Mesenchymal stem cell (in vitro differentiated cells and primary cell): Measurements from ENCODE around the gene SGK1.

ENCODE experiments used
- DNase-seq: peaks from one replicate; pipeline ENCODE4 v3.0.0-alpha.2; 2013
- H2AFZ ChIP-seq: one replicate; pipeline ENCODE4 v1.6.1; 2013; ENCODE audit warnings: low read depth, mild to moderate bottlenecking, control low read depth, inconsistent platforms, low read length, moderate library complexity
- H2AK5ac ChIP-seq: 2 replicates; pipeline ENCODE4 v1.6.1; 2013; ENCODE audit warnings: low read length, moderate library complexity, mild to moderate bottlenecking, inconsistent platforms; ENCODE audit not compliant: severe bottlenecking
- H2BK120ac ChIP-seq: one replicate; pipeline ENCODE4 v1.6.1; 2013; ENCODE audit warnings: low read depth, mild to moderate bottlenecking, inconsistent platforms, low read length, moderate library complexity
- H2BK12ac ChIP-seq, 2 experiments: one replicate each; pipeline ENCODE4 v1.6.1; 2013; ENCODE audit warnings: inconsistent platforms in 2 of 2, low read length in 2 of 2, mild to moderate bottlenecking in 2 of 2, moderate library complexity in 2 of 2, control low read depth in 1 of 2
- H2BK15ac ChIP-seq: one replicate; pipeline ENCODE4 v1.6.1; 2013; ENCODE audit warnings: mild to moderate bottlenecking, low read depth, inconsistent platforms; ENCODE audit not compliant: poor library complexity, severe bottlenecking
- H2BK5ac ChIP-seq: 2 replicates; pipeline ENCODE4 v1.6.1; 2013; ENCODE audit warnings: low read depth, mild to moderate bottlenecking, low read length, control low read depth, inconsistent platforms; ENCODE audit not compliant: poor library complexity, severe bottlenecking
- H3K14ac ChIP-seq, 2 experiments: one replicate each; pipeline ENCODE4 v1.6.1; 2013; ENCODE audit warnings: inconsistent platforms in 2 of 2, low read length in 2 of 2, control low read depth in 1 of 2, mild to moderate bottlenecking in 1 of 2, moderate library complexity in 1 of 2
- H3K18ac ChIP-seq, 2 experiments: one replicate each; pipeline ENCODE4 v1.6.1; 2013; ENCODE audit warnings: inconsistent platforms in 2 of 2, low read length in 2 of 2, control low read depth in 1 of 2, low read depth in 1 of 2, mild to moderate bottlenecking in 1 of 2
- H3K23ac ChIP-seq, 2 experiments: one replicate each; pipeline ENCODE4 v1.6.1; 2013; ENCODE audit warnings: inconsistent platforms in 2 of 2, low read length in 2 of 2, mild to moderate bottlenecking in 2 of 2, moderate library complexity in 2 of 2, control low read depth in 1 of 2
- H3K27ac ChIP-seq: 2 replicates; pipeline ENCODE4 v1.5.1; 2013; ENCODE audit warnings: mild to moderate bottlenecking, moderate library complexity, low read length, control low read depth, inconsistent platforms; ENCODE audit not compliant: poor library complexity, severe bottlenecking
- H3K27me3 ChIP-seq, 2 experiments: 2 replicates each; pipeline versions ENCODE4 v1.6.1 to v1.7.0; 2013; ENCODE audit warnings: low read length in 2 of 2, mild to moderate bottlenecking in 2 of 2, moderate library complexity in 2 of 2, control low read depth in 1 of 2, inconsistent platforms in 1 of 2; ENCODE audit not compliant: control insufficient read depth in 1 of 2, insufficient read depth in 1 of 2
- H3K36me3 ChIP-seq, 2 experiments: 2 replicates each; pipeline versions ENCODE4 v1.6.1 to v1.7.0; 2013; ENCODE audit warnings: low read length in 2 of 2, control low read depth in 1 of 2, inconsistent platforms in 1 of 2, low read depth in 1 of 2, mild to moderate bottlenecking in 1 of 2; ENCODE audit not compliant: insufficient read depth in 2 of 2, control insufficient read depth in 1 of 2
- H3K4ac ChIP-seq, 2 experiments: one replicate each; pipeline ENCODE4 v1.6.1; 2013; ENCODE audit warnings: inconsistent platforms in 2 of 2, low read length in 2 of 2, mild to moderate bottlenecking in 2 of 2, moderate library complexity in 2 of 2, control low read depth in 1 of 2, low read depth in 1 of 2
- H3K4me1 ChIP-seq: 2 replicates; pipeline ENCODE4 v1.6.1; 2013; ENCODE audit warnings: low read depth, low read length, control low read depth; ENCODE audit not compliant: control insufficient read depth, insufficient read depth
- H3K4me2 ChIP-seq: 2 replicates; pipeline ENCODE4 v1.6.1; 2013; ENCODE audit warnings: low read length, mild to moderate bottlenecking, inconsistent platforms; ENCODE audit not compliant: poor library complexity, severe bottlenecking
- H3K4me3 ChIP-seq, 2 experiments: 2 replicates each; pipeline versions ENCODE4 v1.5.1 to v1.7.0; 2013; ENCODE audit warnings: low read length in 2 of 2, mild to moderate bottlenecking in 2 of 2, control low read depth in 1 of 2, low read depth in 1 of 2; ENCODE audit not compliant: insufficient read depth in 1 of 2
- H3K79me1 ChIP-seq: replicated peaks from 2 replicates; pipeline ENCODE4 v1.6.1; 2013; ENCODE audit warnings: mild to moderate bottlenecking, control low read depth, low read length, inconsistent platforms; ENCODE audit not compliant: poor library complexity, severe bottlenecking
- H3K9ac ChIP-seq: 2 replicates; pipeline ENCODE4 v1.7.0; 2013; ENCODE audit warnings: mild to moderate bottlenecking, low read length, moderate library complexity
- H3K9me3 ChIP-seq: 2 replicates; pipeline ENCODE4 v1.7.0; 2013; ENCODE audit warnings: mild to moderate bottlenecking, low read length; ENCODE audit not compliant: control insufficient read depth
- H4K8ac ChIP-seq: one replicate; pipeline ENCODE4 v1.6.1; 2013; ENCODE audit warnings: inconsistent platforms, mild to moderate bottlenecking, low read length, moderate library complexity
- H4K91ac ChIP-seq: one replicate; pipeline ENCODE4 v1.6.1; 2013; ENCODE audit warnings: mild to moderate bottlenecking, low read length, inconsistent platforms
- WGBS: methylation state at CpG from one replicate; pipeline ENCODE4 v1.1.7; 2013; ENCODE audit warnings: mixed read lengths; 5-methylcytosine and 5-hydroxymethylcytosine counted together

The SGK1 gene

DNA sequence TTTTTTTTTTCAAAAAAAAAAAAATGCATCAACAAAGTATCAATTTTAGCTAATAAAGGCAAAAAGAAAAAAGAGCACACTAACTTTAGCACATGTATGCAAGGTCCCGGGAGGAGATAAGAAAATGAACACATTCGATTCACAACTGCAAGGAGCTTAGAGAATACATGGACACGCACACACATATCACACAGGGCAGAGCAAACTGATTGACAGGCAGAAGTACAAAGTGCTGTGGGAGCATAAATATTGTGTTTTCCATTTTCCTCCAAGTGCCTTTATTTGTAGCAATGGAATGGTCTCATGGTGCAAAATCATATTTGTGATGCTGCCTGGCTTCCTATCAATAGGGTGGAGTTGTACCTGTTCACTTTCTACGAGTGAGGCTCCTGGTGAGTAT lies 63.8 kb downstream of the SGK1 start:
- Histone ChIP-seq H3K4ac (no peak overlapping the region), H3K27ac (no peak overlapping the region), H3K23ac (no peak overlapping the region), H4K91ac (no peak overlapping the region), H2BK120ac (no peak overlapping the region), H2BK15ac (no peak overlapping the region), H3K14ac (no peak overlapping the region), H2AK5ac (no peak overlapping the region), H3K4me3 (no peak overlapping the region), H2BK12ac (no peak overlapping the region), H2BK5ac (no peak overlapping the region), H3K4me2 (no peak overlapping the region), H4K8ac (no peak overlapping the region), H3K9me3 (no peaks in the 10 kb centered on the region), H2AFZ (no peak overlapping the region), H3K36me3 (no peaks in the 10 kb centered on the region), H3K79me1 (no peaks in the 10 kb centered on the region), H3K27me3 (no peaks in the 10 kb centered on the region), H3K18ac (no peak overlapping the region), H3K9ac (peak overlapping the region; percentile 2), H3K4me1 (peaks cover 6% of the 10 kb centered on the region)
- 95% methylated on average over 4 of the region's 4 CpGs for WGBS
- DNase-seq: no peak

DNA sequence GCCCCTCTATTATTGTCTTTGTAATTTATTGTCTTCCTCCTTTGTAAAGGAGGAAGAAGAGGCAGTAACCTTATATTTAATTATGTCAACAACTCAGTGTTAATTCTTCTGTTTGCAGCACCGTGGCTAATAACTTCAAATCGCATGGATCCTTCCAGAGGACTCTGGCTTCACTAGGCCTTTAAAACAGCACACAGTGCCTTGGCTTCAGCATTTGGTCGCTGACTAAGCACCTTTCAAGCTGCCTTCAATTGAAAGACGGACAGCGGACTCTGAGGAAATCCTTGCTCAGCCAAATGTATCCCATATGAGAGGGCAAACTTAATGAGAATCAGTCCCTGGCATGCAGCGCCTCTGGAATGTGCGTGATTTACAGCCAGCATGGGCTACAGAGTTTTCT lies 64.2 kb downstream of the SGK1 start:
- Histone ChIP-seq H2BK120ac (no peak overlapping the region), H2BK15ac (no peak overlapping the region), H3K4me2 (no peak overlapping the region), H3K9me3 (no peaks in the 10 kb centered on the region), H3K4me1 (peaks cover 6% of the 10 kb centered on the region), H2AFZ (no peak overlapping the region), H3K4me3 (no peak overlapping the region), H3K79me1 (no peaks in the 10 kb centered on the region), H3K23ac (no peak overlapping the region), H3K14ac (no peak overlapping the region), H3K36me3 (no peaks in the 10 kb centered on the region), H3K9ac (peak overlapping the region; percentile 45), H2BK12ac (no peak overlapping the region), H3K27me3 (no peaks in the 10 kb centered on the region), H2AK5ac (no peak overlapping the region), H3K27ac (no peak overlapping the region), H4K8ac (no peak overlapping the region), H4K91ac (no peak overlapping the region), H3K4ac (no peak overlapping the region), H2BK5ac (no peak overlapping the region), H3K18ac (no peak overlapping the region)
- DNase-seq: peak; percentile 26
- WGBS: 43% methylated on average over 7 of the region's 7 CpGs

- Histone ChIP-seq H3K79me1 (no peaks in the 10 kb centered on the region), H2BK120ac (no peak overlapping the region), H3K23ac (no peak overlapping the region), H3K14ac (no peak overlapping the region), H2BK15ac (no peak overlapping the region), H3K4me2 (no peak overlapping the region), H3K27ac (no peak overlapping the region), H4K91ac (no peak overlapping the region), H2AK5ac (peak overlapping the region; percentile 38), H3K36me3 (no peaks in the 10 kb centered on the region), H3K4me1 (peaks cover 3% of the 10 kb centered on the region), H3K4me3 (no peak overlapping the region), H2AFZ (no peak overlapping the region), H4K8ac (no peak overlapping the region), H3K4ac (no peak overlapping the region), H3K9ac (no peak overlapping the region), H3K9me3 (no peaks in the 10 kb centered on the region), H3K27me3 (no peaks in the 10 kb centered on the region), H2BK5ac (no peak overlapping the region), H3K18ac (no peak overlapping the region), H2BK12ac (no peak overlapping the region)
- WGBS: 100% methylated on average over 2 of the region's 3 CpGs
- DNase-seq: no peak
These were observed 66.6 kb downstream of the SGK1 start for GRCh38 chr6:134251320-134251719.

GRCh38 chr6:134250776-134251175 lies 67.1 kb downstream of the SGK1 start:
- no peak overlapping the region for H3K9ac ChIP-seq
- H3K79me1 ChIP-seq: no peaks in the 10 kb centered on the region
- H4K8ac ChIP-seq: no peak overlapping the region
- H3K4me3 ChIP-seq: no peak overlapping the region
- H3K14ac ChIP-seq: no peak overlapping the region
- H3K4me2 ChIP-seq: no peak overlapping the region
- H2AK5ac ChIP-seq: no peak overlapping the region
- H3K4ac ChIP-seq: no peak overlapping the region
- no peaks in the 10 kb centered on the region for H3K36me3 ChIP-seq
- H2BK120ac ChIP-seq: no peak overlapping the region
- H3K9me3 ChIP-seq: no peaks in the 10 kb centered on the region
- H3K4me1 ChIP-seq: peaks cover 3% of the 10 kb centered on the region
- no peak overlapping the region for H3K18ac ChIP-seq
- no peak overlapping the region for H3K27ac ChIP-seq
- 100% methylated on average over 2 of the region's 2 CpGs for WGBS
- H2BK5ac ChIP-seq: no peak overlapping the region
- no peaks in the 10 kb centered on the region for H3K27me3 ChIP-seq
- no peak overlapping the region for H2BK12ac ChIP-seq
- H2AFZ ChIP-seq: no peak overlapping the region
- H3K23ac ChIP-seq: no peak overlapping the region
- H2BK15ac ChIP-seq: no peak overlapping the region
- DNase-seq: no peak
- H4K91ac ChIP-seq: no peak overlapping the region
